CD4-positive, alpha-beta T cell treated with Interleukin-6 at 100 ng/mL for 8 hours (primary cell): ENCODE data around the gene RRAGC.
"Not testable (repeated sequence)": the region's sequence is repeated elsewhere in the genome, so short reads cannot be mapped to it uniquely, and the experiment has no call there.

Source experiments
- DNase-seq: peaks from one replicate; pipeline ENCODE4 v3.0.0-alpha.2; 2020; ENCODE audit warnings: mixed read lengths, low spot score

Gene RRAGC

DNA sequence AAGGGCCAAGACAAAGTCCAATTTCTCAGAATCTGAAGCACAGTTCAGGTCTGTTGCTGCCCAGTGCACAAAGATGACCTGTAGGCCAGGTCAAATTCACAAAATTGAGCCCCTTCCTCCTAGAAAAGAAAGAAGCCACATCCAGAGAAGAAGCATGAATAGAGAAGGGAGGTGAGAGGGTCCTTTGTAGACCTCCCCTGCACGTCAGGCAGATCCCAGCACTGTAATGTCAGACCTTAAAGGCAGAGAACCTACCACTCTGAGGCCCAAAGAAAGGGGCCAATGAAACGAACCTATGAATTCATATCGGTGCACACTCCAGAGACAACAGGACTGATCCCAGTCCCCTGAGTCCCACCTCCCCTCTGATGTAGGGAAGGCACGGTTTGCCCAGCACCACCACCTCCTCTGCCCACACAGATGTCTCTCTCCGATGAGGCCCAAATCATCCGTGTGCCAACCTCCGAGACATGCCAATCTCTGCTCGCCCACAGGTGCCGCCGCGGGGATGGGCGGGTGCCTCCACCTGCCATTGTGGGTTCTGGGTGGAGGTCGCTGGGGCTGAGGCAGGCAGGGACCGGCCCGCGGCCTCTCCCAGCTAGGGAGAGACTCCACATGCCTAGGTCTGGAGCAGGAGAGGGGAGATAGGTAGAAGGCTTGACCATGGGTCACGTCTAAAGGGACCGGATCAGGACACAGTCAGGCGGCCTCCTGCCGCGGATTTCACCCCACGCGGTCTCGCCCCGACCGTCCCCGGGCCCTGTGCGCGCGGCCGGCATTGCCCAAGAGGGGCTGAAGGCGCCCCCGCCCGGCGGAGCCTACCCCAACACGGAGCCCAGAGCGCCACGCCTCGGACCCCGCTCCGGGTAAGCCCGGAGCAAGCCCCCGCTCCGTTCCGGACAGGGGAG is 42.1 kb downstream of the RRAGC start:
- no peak for DNase-seq

GRCh38 chr1:38815903-38816627 is 43.5 kb downstream of the RRAGC start:
- no peak for DNase-seq

GRCh38 chr1:38814984-38815464 is 44.5 kb downstream of the RRAGC start:
- no peak for DNase-seq

GRCh38 chr1:38814444-38814983 is 45.1 kb downstream of the RRAGC start:
- no peak for DNase-seq

- DNase-seq = no peak
Observed at GRCh38 chr1:38812981-38813380, 46.6 kb downstream of the RRAGC start.

- not testable (repeated sequence) for DNase-seq
Observed at GRCh38 chr1:38811466-38811865, 48.1 kb downstream of the RRAGC start.

DNA sequence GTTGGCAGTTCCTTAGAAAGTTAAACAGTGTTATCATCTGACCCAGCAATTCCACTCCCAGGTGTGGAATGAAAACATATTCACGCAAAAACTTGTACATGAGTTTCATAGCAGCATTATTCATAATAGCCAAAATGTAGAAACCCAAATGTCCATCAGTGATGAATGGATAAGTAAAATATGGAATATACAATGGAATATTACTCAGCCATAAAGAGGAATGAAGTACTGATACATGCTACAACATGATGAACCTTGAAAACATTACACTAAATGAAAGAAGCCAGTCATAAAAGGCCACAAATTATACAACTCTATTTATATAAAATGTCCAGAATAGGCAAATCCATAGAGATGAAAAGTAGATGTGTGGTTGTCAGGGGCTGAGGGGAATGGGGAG is 53.5 kb downstream of the RRAGC start:
- DNase-seq = no peak

- no peak for DNase-seq
Observed at GRCh38 chr1:38805036-38805435, 54.5 kb downstream of the RRAGC start.

GRCh38 chr1:38804062-38804886 is 55.3 kb downstream of the RRAGC start:
- DNase-seq = no peak

DNA sequence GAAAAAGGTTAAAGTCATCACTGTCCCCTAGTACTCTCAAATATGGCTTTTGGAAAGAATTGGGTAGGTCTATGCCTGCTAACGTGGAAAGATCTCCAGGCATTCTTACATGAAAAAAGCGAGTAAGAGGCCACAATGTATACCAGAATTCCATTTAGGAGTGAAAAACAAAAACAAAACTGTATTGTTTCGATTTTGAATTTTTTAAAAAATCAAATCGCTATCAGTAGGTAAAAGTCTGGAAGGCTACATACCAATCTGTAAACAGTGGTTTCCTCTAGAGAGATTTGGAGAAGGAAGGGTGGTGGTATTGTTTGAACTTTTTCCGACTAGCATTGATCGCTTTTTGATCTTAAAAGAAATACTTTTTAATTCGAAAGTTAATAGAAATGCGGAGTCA is 55.9 kb downstream of the RRAGC start:
- DNase-seq = no peak

DNA sequence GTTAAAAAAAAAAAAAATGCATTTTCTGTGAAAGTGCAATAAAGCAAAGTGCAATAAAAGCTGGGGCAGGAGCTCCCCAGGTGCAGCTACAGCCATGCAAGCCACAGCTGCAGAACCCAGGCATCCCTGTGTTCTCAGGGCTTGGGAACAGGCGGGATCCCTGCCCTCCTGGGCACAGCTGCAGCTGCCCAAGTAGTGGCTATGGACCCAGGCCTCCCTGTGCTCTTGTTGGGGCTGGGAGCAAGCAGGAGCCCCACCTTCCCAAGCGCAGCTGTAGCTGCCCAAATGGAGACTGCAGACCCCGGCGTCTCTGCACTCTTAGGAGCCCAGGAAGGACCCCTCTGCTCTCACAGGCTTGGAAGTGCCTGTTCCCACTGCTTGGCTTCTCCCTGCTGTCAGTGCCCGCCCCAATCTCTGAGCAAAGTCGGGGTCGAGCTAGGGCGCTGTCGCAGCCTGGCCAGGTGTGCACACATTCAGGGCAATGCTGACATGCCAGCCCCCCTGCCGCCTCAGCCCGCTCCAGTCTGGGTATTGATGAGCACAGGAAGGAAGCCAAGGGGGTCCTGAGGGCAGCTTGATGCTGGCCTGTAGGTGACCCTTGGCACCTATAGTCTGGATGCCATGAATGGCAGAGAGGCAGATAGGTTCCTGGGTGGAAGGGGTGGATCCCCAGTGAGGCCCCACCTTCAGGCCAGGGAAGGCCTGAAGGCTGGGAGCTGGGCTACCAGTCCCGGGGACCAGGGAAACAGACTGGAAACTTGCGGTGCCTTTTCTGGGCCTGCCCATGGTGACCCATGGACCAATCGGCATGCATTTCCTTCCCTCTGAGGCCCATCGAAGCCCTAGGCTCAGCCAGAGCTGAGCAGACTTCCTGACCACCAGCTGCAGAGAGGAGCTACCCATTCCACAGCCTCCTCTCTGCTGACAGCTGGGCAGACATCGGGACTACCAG is 58.6 kb downstream of the RRAGC start:
- DNase-seq = no peak

- no peak for DNase-seq
Observed at GRCh38 chr1:38793299-38793698, 66.3 kb downstream of the RRAGC start.

- no peak for DNase-seq
Observed at GRCh38 chr1:38791892-38792291, 67.7 kb downstream of the RRAGC start.

DNA sequence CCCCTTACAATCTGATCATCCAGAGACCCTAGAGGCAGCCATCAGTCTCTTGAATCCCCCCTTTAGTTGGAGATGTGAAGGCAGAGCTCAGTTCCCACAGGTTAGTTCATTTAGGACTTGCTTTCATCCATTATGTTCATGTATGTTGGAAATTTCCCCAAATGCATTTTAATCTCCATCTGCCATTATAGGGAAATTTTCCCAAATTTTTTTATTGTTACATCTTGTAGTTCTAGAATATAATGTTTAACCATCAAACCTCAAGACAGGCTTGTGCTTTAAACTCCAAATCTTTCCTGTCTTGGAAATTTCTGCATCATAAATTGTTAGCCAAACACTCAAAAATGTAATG is 68.4 kb downstream of the RRAGC start:
- no peak for DNase-seq

- no peak for DNase-seq
Observed at GRCh38 chr1:38790422-38791163, 69.0 kb downstream of the RRAGC start.

GRCh38 chr1:38789498-38790169 is 69.9 kb downstream of the RRAGC start:
- no peak for DNase-seq

- no peak for DNase-seq
Observed at GRCh38 chr1:38788341-38789336, 70.9 kb downstream of the RRAGC start.
